SK-N-MC (cell line): Measurements from ENCODE around the gene DIP2C.
"Not testable (repeated sequence)": the region's sequence is repeated elsewhere in the genome, so short reads cannot be mapped to it uniquely, and the experiment has no call there.

Experiments used
- EZH2 ChIP-seq: fragments of 200-600 bp; sonication (generic); IDR thresholded peaks from one replicate; pipeline ENCODE4 v1.6.1; 2017; ENCODE audit warnings: antibody characterized with exemption
- FOXP2 ChIP-seq: optimal IDR thresholded peaks from 2 replicates; pipeline ENCODE3; 2011; ENCODE audit warnings: mild to moderate bottlenecking, moderate library complexity; ENCODE audit not compliant: insufficient read depth; ENCODE audit errors: extremely low read length, control extremely low read depth
- POLR2AphosphoS5 ChIP-seq: IDR thresholded peaks from 2 replicates; pipeline ENCODE4 v1.6.1; 2012; ENCODE audit warnings: mild to moderate bottlenecking, low read depth, low read length, borderline replicate concordance

GRCh38 chr10:678662-679005 lies 10.8 kb downstream of the DIP2C start:
- not testable (repeated sequence) for TF ChIP-seq POLR2AphosphoS5, EZH2, FOXP2
